Sigmoid colon (tissue), 4 donors: ENCODE results near the gene CNN3.

Experiments
- CTCF ChIP-seq, 4 experiments: fragments of 450-650 bp in 3 of 4; fragments of 200-600 bp in 1 of 4; IDR thresholded peaks; one replicate each; pipeline ENCODE4 v1.5.1; 2016 to 2019; ENCODE audit warnings: antibody characterized with exemption in 4 of 4, mild to moderate bottlenecking in 3 of 4, moderate library complexity in 2 of 4
- EP300 ChIP-seq, 4 donors: sonication (generic); formaldehyde crosslinking; IDR thresholded peaks; one replicate each; pipeline ENCODE4 v1.6.1; 2017; ENCODE audit warnings: antibody characterized with exemption in 4 of 4
- POLR2A ChIP-seq, 2 donors: fragments of 450-650 bp; IDR thresholded peaks; one replicate each; pipeline ENCODE4 v1.6.1; 2016; ENCODE audit warnings: antibody characterized with exemption in 2 of 2, mild to moderate bottlenecking in 2 of 2, moderate library complexity in 2 of 2
- POLR2AphosphoS5 ChIP-seq, 4 donors: sonication (generic); formaldehyde crosslinking; IDR thresholded peaks; one replicate each; pipeline ENCODE4 v1.6.1; 2017; ENCODE audit warnings: antibody characterized with exemption in 4 of 4

GRCh38 chr1:94878329-94878728, 48.6 kb downstream of the CNN3 start:
- TF ChIP-seq POLR2A (IDR thresholded peaks at IDR 0.05): no peak
- no peak for TF ChIP-seq CTCF (IDR thresholded peaks at IDR 0.05)
- no peak for TF ChIP-seq POLR2AphosphoS5 (IDR thresholded peaks at IDR 0.05)
- no peak for TF ChIP-seq EP300 (IDR thresholded peaks at IDR 0.05)
